Measurements from ENCODE around the gene CREB1. TPM values are rescaled to one million over a fixed set of nuclear protein-coding genes. Genes with fewer than 3 reads are reported as not detected.
A peak's percentile ranks its signal among the peaks of the same experiment; 100 is the strongest.

The CREB1 gene
- total and polyA plus RNA-seq, 3 donors from 2014 or later, result 71.3 to 132 (median 96.5) TPM

- H3K36me3 ChIP-seq (ENCODE audit: low read depth, missing control alignments), result no peaks in the 10 kb centered on the region
- DNase-seq, result no peak
- intact Hi-C loops (cut with DNase I; ENCODE audit: low total_unique reads), result no loop called here
- peaks cover 4% of the 10 kb centered on the region for H3K4me1 ChIP-seq
- no peaks in the 10 kb centered on the region for H3K27me3 ChIP-seq
- H3K9me3 ChIP-seq, result no peaks in the 10 kb centered on the region
- TF ChIP-seq, protein P1, sequence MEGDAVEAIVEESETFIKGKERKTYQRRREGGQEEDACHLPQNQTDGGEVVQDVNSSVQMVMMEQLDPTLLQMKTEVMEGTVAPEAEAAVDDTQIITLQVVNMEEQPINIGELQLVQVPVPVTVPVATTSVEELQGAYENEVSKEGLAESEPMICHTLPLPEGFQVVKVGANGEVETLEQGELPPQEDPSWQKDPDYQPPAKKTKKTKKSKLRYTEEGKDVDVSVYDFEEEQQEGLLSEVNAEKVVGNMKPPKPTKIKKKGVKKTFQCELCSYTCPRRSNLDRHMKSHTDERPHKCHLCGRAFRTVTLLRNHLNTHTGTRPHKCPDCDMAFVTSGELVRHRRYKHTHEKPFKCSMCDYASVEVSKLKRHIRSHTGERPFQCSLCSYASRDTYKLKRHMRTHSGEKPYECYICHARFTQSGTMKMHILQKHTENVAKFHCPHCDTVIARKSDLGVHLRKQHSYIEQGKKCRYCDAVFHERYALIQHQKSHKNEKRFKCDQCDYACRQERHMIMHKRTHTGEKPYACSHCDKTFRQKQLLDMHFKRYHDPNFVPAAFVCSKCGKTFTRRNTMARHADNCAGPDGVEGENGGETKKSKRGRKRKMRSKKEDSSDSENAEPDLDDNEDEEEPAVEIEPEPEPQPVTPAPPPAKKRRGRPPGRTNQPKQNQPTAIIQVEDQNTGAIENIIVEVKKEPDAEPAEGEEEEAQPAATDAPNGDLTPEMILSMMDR (IDR thresholded peaks at IDR 0.05), result no peak
- TF ChIP-seq POLR2A (IDR thresholded peaks at IDR 0.05), result no peak
- no peak overlapping the region for H3K27ac ChIP-seq
- 81 to 86% methylated on average over 4 of the region's 4 CpGs for WGBS, 2 donors
- H3K4me3 ChIP-seq, result no peak overlapping the region
Observed at GRCh38 chr2:207502577-207503198, 27.1 kb upstream of the CREB1 start.

DNA sequence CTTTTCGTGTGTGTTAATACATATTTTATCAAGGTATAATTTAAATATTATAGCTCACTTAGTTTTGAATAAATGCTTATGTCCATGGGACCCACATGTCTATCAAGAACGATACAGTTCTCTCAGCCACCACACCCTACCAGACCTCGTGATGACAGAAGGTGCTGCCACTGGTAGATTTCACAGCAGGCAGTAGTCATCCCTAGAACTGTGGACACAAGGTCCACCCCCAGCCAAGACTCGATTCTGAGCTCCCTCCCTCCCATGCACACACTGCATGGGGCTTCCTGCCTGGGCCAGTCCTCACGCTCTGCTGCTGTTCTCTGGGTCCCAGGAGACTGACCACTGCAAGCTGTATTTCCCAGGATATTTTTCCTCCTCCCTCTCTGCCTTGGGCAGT is 26.5 kb upstream of the CREB1 start:
- H3K4me3 ChIP-seq, result no peak overlapping the region
- H3K27ac ChIP-seq, result no peak overlapping the region
- DNase-seq, result no peak
- H3K27me3 ChIP-seq, result no peaks in the 10 kb centered on the region
- no peak for TF ChIP-seq POLR2A (IDR thresholded peaks at IDR 0.05)
- TF ChIP-seq, protein P1 (IDR thresholded peaks at IDR 0.05), result no peak
- intact Hi-C loops (cut with DNase I; ENCODE audit: low total_unique reads), result no loop called here
- H3K4me1 ChIP-seq, result peaks cover 4% of the 10 kb centered on the region
- 69 to 75% methylated on average over 5 of the region's 5 CpGs for WGBS, 2 donors
- H3K36me3 ChIP-seq (ENCODE audit: low read depth, missing control alignments), result no peaks in the 10 kb centered on the region
- H3K9me3 ChIP-seq, result no peaks in the 10 kb centered on the region

GRCh38 chr2:207504513-207505170 is 25.1 kb upstream of the CREB1 start:
- 41 to 48% methylated on average over 11 of the region's 11 CpGs for WGBS, 2 donors
- intact Hi-C loops (cut with DNase I; ENCODE audit: low total_unique reads), result no loop called here
- H3K4me3 ChIP-seq, result no peak overlapping the region

GRCh38 chr2:207505171-207505570 is 24.6 kb upstream of the CREB1 start:
- DNase-seq, result no peak
- TF ChIP-seq POLR2A (IDR thresholded peaks at IDR 0.05), result no peak
- TF ChIP-seq, protein P1 (IDR thresholded peaks at IDR 0.05), result no peak
- no peak overlapping the region for H3K4me3 ChIP-seq

More at GRCh38 chr2:207504513-207505170, 25.1 kb upstream of the CREB1 start:
- no peaks in the 10 kb centered on the region for H3K36me3 ChIP-seq (ENCODE audit: low read depth, missing control alignments)
- H3K4me1 ChIP-seq, result peaks cover 4% of the 10 kb centered on the region
- TF ChIP-seq, protein P1 (IDR thresholded peaks at IDR 0.05), result no peak
- no peak for TF ChIP-seq POLR2A (IDR thresholded peaks at IDR 0.05)
- no peaks in the 10 kb centered on the region for H3K9me3 ChIP-seq
- H3K27ac ChIP-seq, result no peak overlapping the region
- no peaks in the 10 kb centered on the region for H3K27me3 ChIP-seq
- peak; percentile 32 for DNase-seq

More at GRCh38 chr2:207505171-207505570, 24.6 kb upstream of the CREB1 start:
- H3K27ac ChIP-seq, result no peak overlapping the region
- no peaks in the 10 kb centered on the region for H3K27me3 ChIP-seq
- intact Hi-C loops (cut with DNase I; ENCODE audit: low total_unique reads), result no loop called here
- peaks cover 4% of the 10 kb centered on the region for H3K4me1 ChIP-seq
- H3K36me3 ChIP-seq (ENCODE audit: low read depth, missing control alignments), result no peaks in the 10 kb centered on the region
- 54 to 63% methylated on average over 3 of the region's 3 CpGs for WGBS, 2 donors
- no peaks in the 10 kb centered on the region for H3K9me3 ChIP-seq
